ENCODE data around the gene VGLL4. TPM values are rescaled to one million over a fixed set of nuclear protein-coding genes. Genes with fewer than 3 reads are reported as not detected.

VGLL4 gene
- total and polyA plus RNA-seq, 2 experiments from 2014 or later: 30.9 to 46.5 TPM

DNA sequence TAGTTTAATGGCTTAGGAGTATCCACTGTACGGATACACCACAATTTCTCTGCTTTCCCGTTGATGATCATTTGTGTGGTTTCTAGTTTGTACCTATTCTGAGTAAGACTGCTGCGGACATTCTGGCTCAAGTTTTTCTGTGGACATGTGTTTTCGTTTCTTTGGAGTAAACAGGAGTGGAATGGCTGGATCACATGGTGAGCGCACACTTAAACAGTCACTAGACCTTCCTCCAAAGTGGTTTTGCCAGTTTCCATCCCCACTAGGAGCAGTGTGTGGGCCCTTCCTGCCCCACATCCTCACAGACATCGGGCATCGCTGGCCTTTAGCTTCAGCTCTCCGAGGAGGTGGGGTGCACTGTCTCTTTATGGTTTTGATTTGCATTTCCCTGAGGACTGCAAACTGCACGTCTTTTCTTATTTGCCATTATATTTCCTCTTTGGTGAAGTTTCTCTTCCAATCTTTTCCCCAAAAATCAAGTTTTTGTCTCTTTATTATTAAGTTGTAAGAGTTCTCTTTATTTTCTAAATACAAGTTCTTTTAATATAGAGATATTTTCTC lies 94.1 kb downstream of the VGLL4 start:
- WGBS, 2 experiments (ENCODE audit: low coverage in 1 of 2, low lambda C conversion rate in 2 of 2, missing lambda C conversion rate in 2 of 2): 31% methylated on average over 9 of the region's 9 CpGs
- Histone ChIP-seq H2AFZ (no peak overlapping the region), H3K4me3 (peak overlapping the region; percentile 6; the same call in 1 of the 2 replicates), H3K9me3 (ENCODE audit: low read depth) (no peaks in the 10 kb centered on the region), H3K36me3 (ENCODE audit: low read depth) (no peaks in the 10 kb centered on the region), H3K27ac (peak overlapping the region; percentile 64), H3K4me1 (ENCODE audit: insufficient read depth) (peaks cover 47% of the 10 kb centered on the region), H4K20me1 (ENCODE audit: insufficient read depth) (no peaks in the 10 kb centered on the region), H3K9ac (peak overlapping the region; percentile 36), H3K79me2 (ENCODE audit: insufficient read depth) (peaks cover 21% of the 10 kb centered on the region; the same call in 1 of the 2 replicates), H3K4me2 (ENCODE audit: unreplicated experiment) (peak overlapping the region; percentile 62), H3F3A (ENCODE audit: insufficient read depth) (peaks cover 31% of the 10 kb centered on the region), H3K9me2 (ENCODE audit: insufficient read depth) (no peaks in the 10 kb centered on the region), H3K27me3 (replicated peaks; ENCODE audit: insufficient read depth) (no peaks in the 10 kb centered on the region)
- TF ChIP-seq EZH2phosphoT487 (IDR thresholded peaks at IDR 0.05; ENCODE audit: insufficient read depth, low read depth) (no peak), EZH2 (IDR thresholded peaks at IDR 0.05; ENCODE audit: insufficient read depth, poor library complexity, severe bottlenecking) (no peak)
- in situ Hi-C loops (cut with MboI): no loop called here
- peak; percentile 58 for DNase-seq

DNA sequence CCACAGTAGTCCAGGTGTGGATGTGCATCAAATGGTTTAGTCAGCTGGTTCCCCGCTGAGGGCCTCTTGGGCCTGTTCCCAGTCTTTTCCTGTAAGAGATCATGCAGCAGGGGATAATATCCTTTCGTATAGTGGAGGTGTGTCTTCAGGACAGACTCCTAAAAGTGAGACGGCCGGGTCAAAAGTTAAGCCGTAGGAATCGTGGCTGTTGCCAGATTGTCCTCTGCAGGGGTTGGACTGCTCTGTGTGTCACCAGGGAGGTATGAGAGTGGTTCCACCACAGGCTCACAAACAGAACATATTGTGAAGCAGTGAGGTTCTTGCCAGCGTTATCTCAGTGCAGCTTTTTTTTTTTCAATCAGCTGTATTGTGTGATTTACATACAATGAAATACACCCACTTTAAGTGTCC lies 95.0 kb downstream of the VGLL4 start:
- 20 to 25% methylated on average over 7 of the region's 7 CpGs for WGBS, 2 experiments (ENCODE audit: low coverage in 1 of 2, low lambda C conversion rate in 2 of 2, missing lambda C conversion rate in 2 of 2)
- Histone ChIP-seq H3K79me2 (ENCODE audit: insufficient read depth) (peaks cover 13% of the 10 kb centered on the region; the same call in 1 of the 2 replicates), H3K4me3 (0 out of 2 replicates have a peak overlapping the region, but pooled peaks have one; percentile 6), H2AFZ (no peak overlapping the region), H4K20me1 (ENCODE audit: insufficient read depth) (no peaks in the 10 kb centered on the region), H3K27me3 (replicated peaks; ENCODE audit: insufficient read depth) (no peaks in the 10 kb centered on the region), H3K36me3 (ENCODE audit: low read depth) (no peaks in the 10 kb centered on the region), H3K4me1 (ENCODE audit: insufficient read depth) (peaks cover 53% of the 10 kb centered on the region), H3K4me2 (ENCODE audit: unreplicated experiment) (peak overlapping the region; percentile 62), H3K27ac (peak overlapping the region; percentile 64), H3K9ac (peak overlapping the region; percentile 36; the same call in 1 of the 2 replicates), H3K9me3 (ENCODE audit: low read depth) (no peaks in the 10 kb centered on the region), H3F3A (ENCODE audit: insufficient read depth) (peaks cover 31% of the 10 kb centered on the region), H3K9me2 (ENCODE audit: insufficient read depth) (no peaks in the 10 kb centered on the region)
- in situ Hi-C loops (cut with MboI): no loop called here
- peak; percentile 85 for DNase-seq
- TF ChIP-seq EZH2 (IDR thresholded peaks at IDR 0.05; ENCODE audit: insufficient read depth, poor library complexity, severe bottlenecking) (no peak), EZH2phosphoT487 (IDR thresholded peaks at IDR 0.05; ENCODE audit: insufficient read depth, low read depth) (no peak)

DNA sequence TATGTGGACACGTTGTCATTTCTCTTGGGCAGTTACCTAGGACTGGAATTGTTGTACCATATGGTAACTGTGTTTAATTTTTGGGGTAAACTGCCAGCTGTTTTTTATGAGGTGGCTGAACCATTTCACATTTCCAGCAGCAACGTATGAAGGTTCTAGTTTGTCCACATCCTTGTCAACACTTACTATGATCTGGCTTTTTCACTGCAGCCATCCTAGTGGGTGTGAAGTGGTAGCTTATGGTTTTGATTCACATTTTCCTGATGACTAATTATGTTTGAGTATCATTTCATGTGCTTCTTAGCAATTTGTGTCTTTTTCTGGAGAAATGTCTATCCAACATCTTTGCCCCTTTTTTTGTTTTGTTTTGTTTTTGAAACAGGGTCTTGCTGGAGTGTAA lies 96.2 kb downstream of the VGLL4 start:
- peaks cover 53% of the 10 kb centered on the region for H3K4me1 ChIP-seq (ENCODE audit: insufficient read depth)
- no peaks in the 10 kb centered on the region for H3K9me2 ChIP-seq (ENCODE audit: insufficient read depth)
- no peaks in the 10 kb centered on the region for H4K20me1 ChIP-seq (ENCODE audit: insufficient read depth)
- peaks cover 31% of the 10 kb centered on the region for H3F3A ChIP-seq (ENCODE audit: insufficient read depth)
- H3K4me2 ChIP-seq (ENCODE audit: unreplicated experiment): no peak overlapping the region
- TF ChIP-seq EZH2 (IDR thresholded peaks at IDR 0.05; ENCODE audit: insufficient read depth, poor library complexity, severe bottlenecking) (no peak), EZH2phosphoT487 (IDR thresholded peaks at IDR 0.05; ENCODE audit: insufficient read depth, low read depth) (no peak)
- no peak overlapping the region for H3K4me3 ChIP-seq
- in situ Hi-C loops (cut with MboI): no loop called here
- 0 out of 2 replicates have a peak, but pooled peaks cover 10% of the 10 kb centered on the region for H3K79me2 ChIP-seq (ENCODE audit: insufficient read depth)
- WGBS, 2 experiments (ENCODE audit: low coverage in 1 of 2, low lambda C conversion rate in 2 of 2, missing lambda C conversion rate in 2 of 2): 79 to 85% methylated on average over 2 of the region's 2 CpGs
- no peaks in the 10 kb centered on the region for H3K27me3 ChIP-seq (replicated peaks; ENCODE audit: insufficient read depth)
- H3K9me3 ChIP-seq (ENCODE audit: low read depth): no peaks in the 10 kb centered on the region
- no peak overlapping the region for H3K27ac ChIP-seq
- H3K36me3 ChIP-seq (ENCODE audit: low read depth): no peaks in the 10 kb centered on the region
- no peak overlapping the region for H3K9ac ChIP-seq
- peak; percentile 34 for DNase-seq
- H2AFZ ChIP-seq: no peak overlapping the region

DNA sequence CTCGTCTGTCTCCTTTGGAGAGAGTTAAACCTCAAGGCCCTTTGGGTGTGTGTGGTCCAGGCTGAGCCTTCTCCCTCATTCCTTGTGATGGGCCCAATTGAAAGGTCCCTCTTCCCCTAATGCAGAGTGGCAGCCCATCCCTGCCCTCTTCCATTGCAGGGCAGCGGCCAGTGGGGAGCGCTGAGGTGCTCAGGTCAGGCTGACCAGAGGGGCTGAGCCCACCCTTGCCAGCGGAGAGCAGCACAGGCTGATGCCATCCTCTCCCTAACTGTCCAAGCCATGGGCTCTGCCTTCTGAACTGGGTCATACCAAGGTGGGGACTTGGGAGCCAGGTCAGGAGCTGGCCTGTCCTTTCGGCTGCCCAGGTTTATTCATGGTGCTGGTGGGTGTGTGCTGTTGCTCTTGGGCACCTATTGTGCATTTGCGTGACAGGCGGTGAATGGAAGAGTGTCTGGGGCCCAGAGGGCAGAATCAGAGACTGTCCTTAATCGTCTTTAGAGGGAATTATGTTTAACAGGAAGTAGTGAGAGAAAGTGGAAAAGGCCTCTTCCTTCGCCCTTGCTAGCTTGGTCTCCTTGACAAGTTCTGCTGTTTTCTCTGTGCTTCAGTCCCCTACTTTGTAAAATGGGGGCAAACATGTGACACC lies 96.9 kb downstream of the VGLL4 start:
- Histone ChIP-seq H3K36me3 (ENCODE audit: low read depth) (no peaks in the 10 kb centered on the region), H3K79me2 (ENCODE audit: insufficient read depth) (0 out of 2 replicates have a peak, but pooled peaks cover 9% of the 10 kb centered on the region), H3F3A (ENCODE audit: insufficient read depth) (peaks cover 27% of the 10 kb centered on the region), H3K27me3 (replicated peaks; ENCODE audit: insufficient read depth) (no peaks in the 10 kb centered on the region), H3K4me3 (no peak overlapping the region), H3K9me3 (ENCODE audit: low read depth) (no peaks in the 10 kb centered on the region), H4K20me1 (ENCODE audit: insufficient read depth) (no peaks in the 10 kb centered on the region), H3K9me2 (ENCODE audit: insufficient read depth) (no peaks in the 10 kb centered on the region), H3K9ac (no peak overlapping the region), H3K27ac (no peak overlapping the region), H3K4me1 (ENCODE audit: insufficient read depth) (peaks cover 53% of the 10 kb centered on the region), H2AFZ (no peak overlapping the region), H3K4me2 (ENCODE audit: unreplicated experiment) (no peak overlapping the region)
- no peak for DNase-seq
- WGBS, 2 experiments (ENCODE audit: low coverage in 1 of 2, low lambda C conversion rate in 2 of 2, missing lambda C conversion rate in 2 of 2): 92 to 95% methylated on average over 9 of the region's 9 CpGs
- in situ Hi-C loops (cut with MboI): no loop called here
- no peak for TF ChIP-seq EZH2phosphoT487 (IDR thresholded peaks at IDR 0.05; ENCODE audit: insufficient read depth, low read depth)
- TF ChIP-seq EZH2 (IDR thresholded peaks at IDR 0.05; ENCODE audit: insufficient read depth, poor library complexity, severe bottlenecking): no peak

All from GM23248 (cell line).